ENCODE results near the gene KCNN4.

GRCh38 chr19:43719378-43719868 is 61.4 kb downstream of the KCNN4 start:
- no peak for TF ChIP-seq CTCF (conservative IDR thresholded peaks at IDR 0.05 in 1 of 2, IDR thresholded peaks at IDR 0.05 in 1 of 2; ENCODE audit: extremely low read depth in 1 of 2, insufficient read depth in 1 of 2, low read depth in 1 of 2, low read length in 2 of 2)
- TF ChIP-seq EZH2 (IDR thresholded peaks at IDR 0.05; ENCODE audit: borderline replicate concordance, low read length), result no peak

All from mammary epithelial cell (primary cell).